NCI-H526 (cell line): ENCODE measurements around the gene NR4A3.

Experiments
- DNase-seq, 2 experiments: peaks; one replicate each; lab custom pipeline; 2025; lab: John Stamatoyannopoulos, UW

NR4A3 gene

GRCh38 chr9:99814359-99814758 is 7.3 kb upstream of the NR4A3 start:
- no peak for DNase-seq

GRCh38 chr9:99816392-99816791 is 5.3 kb upstream of the NR4A3 start:
- no peak for DNase-seq

GRCh38 chr9:99818500-99818899 is 3.2 kb upstream of the NR4A3 start:
- peak; percentile 17 to 28 for DNase-seq

GRCh38 chr9:99819123-99819855 is 2.4 kb upstream of the NR4A3 start:
- DNase-seq = peak; percentile 61 to 88

- DNase-seq = peak; percentile 80 to 98
Observed at GRCh38 chr9:99819856-99820684, 1.6 kb upstream of the NR4A3 start.

- DNase-seq = peak; percentile 51 to 57
Observed at GRCh38 chr9:99820685-99821395, 845 bp upstream of the NR4A3 start.

- DNase-seq = peak in 1 of 2 experiments; percentile 68
Observed at GRCh38 chr9:99822109-99822805, 572 bp downstream of the NR4A3 start.

- DNase-seq = peak in 1 of 2 experiments; percentile 68
Observed at GRCh38 chr9:99822806-99823591, 1.3 kb downstream of the NR4A3 start.

GRCh38 chr9:99823681-99824377 is 2.1 kb downstream of the NR4A3 start:
- DNase-seq = peak in 1 of 2 experiments; percentile 56

- peak; percentile 17 to 66 for DNase-seq
Observed at GRCh38 chr9:99824378-99825171, 2.9 kb downstream of the NR4A3 start.

- DNase-seq = no peak
Observed at GRCh38 chr9:99825172-99826046, 3.7 kb downstream of the NR4A3 start.

GRCh38 chr9:99826579-99826978 is 4.9 kb downstream of the NR4A3 start:
- DNase-seq = no peak

- no peak for DNase-seq
Observed at GRCh38 chr9:99827244-99827643, 5.6 kb downstream of the NR4A3 start.

GRCh38 chr9:99828054-99828416 is 6.3 kb downstream of the NR4A3 start:
- no peak for DNase-seq

- no peak for DNase-seq
Observed at GRCh38 chr9:99828417-99829176, 6.9 kb downstream of the NR4A3 start.

GRCh38 chr9:99831857-99832557 is 10.3 kb downstream of the NR4A3 start:
- DNase-seq = peak in 1 of 2 experiments; percentile 24

- DNase-seq = peak; percentile 27 to 34
Observed at GRCh38 chr9:99832558-99832864, 10.8 kb downstream of the NR4A3 start.
